ENCODE data around the gene WNT16.

GRCh38 chr7:121360564-121360963 is 31.8 kb downstream of the WNT16 start:
- TF ChIP-seq POLR2AphosphoS5 (IDR thresholded peaks at IDR 0.05; ENCODE audit: borderline replicate concordance, low read depth, low read length) (no peak), EZH2 (IDR thresholded peaks at IDR 0.05) (no peak)
